Activated naive CD8-positive, alpha-beta T cell treated with anti-CD3 and anti-CD28 coated beads, Interleukin-2, amount 10 ng/mL, durations not matched to agents 7 days and 5 days (primary cell): ENCODE results near the gene FGFR3. TPM values are rescaled to one million over a fixed set of nuclear protein-coding genes. Genes with fewer than 3 reads are reported as not detected.

Experiments used
- ATAC-seq: fragments of 150-1000 bp; cut with Tn5 transposase; one replicate; pipeline ENCODE4 v1.10.0; 2021; ENCODE audit warnings: low read depth, moderate library complexity
- POLR2A ChIA-PET: fragments of 350-600 bp; sonication (Branson Sonifier 250); formaldehyde crosslinking; loops from one replicate; lab custom pipeline; 2021; ENCODE audit warnings: antibody characterized with exemption; lab: Charles Lee
- DNase-seq: peaks from one replicate; pipeline ENCODE4 v3.0.0; 2021
- H3K27ac Mint-ChIP-seq: one replicate; pipeline ENCODE4 v1.8.0; 2022; ENCODE audit warnings: mild to moderate bottlenecking, mixed read lengths
- H3K27me3 Mint-ChIP-seq: one replicate; pipeline ENCODE4 v1.8.0; 2022; ENCODE audit warnings: mild to moderate bottlenecking, moderate library complexity, mixed read lengths
- H3K36me3 Mint-ChIP-seq: one replicate; pipeline ENCODE4 v1.8.0; 2021; ENCODE audit warnings: mild to moderate bottlenecking, mixed read lengths
- H3K4me1 Mint-ChIP-seq: one replicate; pipeline ENCODE4 v1.8.0; 2021; ENCODE audit warnings: mixed read lengths
- H3K4me3 Mint-ChIP-seq: one replicate; pipeline ENCODE4 v1.8.0; 2022; ENCODE audit warnings: mild to moderate bottlenecking, moderate library complexity, mixed read lengths
- H3K9me3 Mint-ChIP-seq: one replicate; pipeline ENCODE4 v1.8.0; 2021; ENCODE audit warnings: mixed read lengths
- total RNA-seq, 2 experiments: library from RNA; stranded (reverse); gene quantifications; one replicate each; pipeline ENCODE4 v1.2.3, GENCODE V29; 2021

FGFR3 gene
- total RNA-seq, 2 experiments from 2014 or later = 0.14 TPM; not detected in 1

- no peak overlapping the region for H3K4me3 Mint-ChIP-seq
- POLR2A ChIA-PET = interaction anchor here (1.0 kb wide), 1 partner anchor 53 kb away, joined by 3 read pairs; no protein-coding TSS in a partner anchor
- DNase-seq (no peak), ATAC-seq (no peak)
- peaks cover 2% of the 10 kb centered on the region for H3K4me1 Mint-ChIP-seq
- no peaks in the 10 kb centered on the region for H3K9me3 Mint-ChIP-seq
- no peak overlapping the region for H3K27ac Mint-ChIP-seq
- no peaks in the 10 kb centered on the region for H3K27me3 Mint-ChIP-seq
- no peaks in the 10 kb centered on the region for H3K36me3 Mint-ChIP-seq
Measured at GRCh38 chr4:1751155-1751918, 41.8 kb upstream of the FGFR3 start.

GRCh38 chr4:1751919-1752283 lies 41.2 kb upstream of the FGFR3 start:
- Mint-ChIP-seq H3K27me3 (no peaks in the 10 kb centered on the region), H3K36me3 (no peaks in the 10 kb centered on the region), H3K9me3 (no peaks in the 10 kb centered on the region), H3K27ac (no peak overlapping the region), H3K4me1 (peaks cover 2% of the 10 kb centered on the region), H3K4me3 (no peak overlapping the region)
- ATAC-seq (no peak), DNase-seq (no peak)
- POLR2A ChIA-PET = interaction anchor here (1.0 kb wide), 1 partner anchor 52 kb away, joined by 3 read pairs; no protein-coding TSS in a partner anchor

DNA sequence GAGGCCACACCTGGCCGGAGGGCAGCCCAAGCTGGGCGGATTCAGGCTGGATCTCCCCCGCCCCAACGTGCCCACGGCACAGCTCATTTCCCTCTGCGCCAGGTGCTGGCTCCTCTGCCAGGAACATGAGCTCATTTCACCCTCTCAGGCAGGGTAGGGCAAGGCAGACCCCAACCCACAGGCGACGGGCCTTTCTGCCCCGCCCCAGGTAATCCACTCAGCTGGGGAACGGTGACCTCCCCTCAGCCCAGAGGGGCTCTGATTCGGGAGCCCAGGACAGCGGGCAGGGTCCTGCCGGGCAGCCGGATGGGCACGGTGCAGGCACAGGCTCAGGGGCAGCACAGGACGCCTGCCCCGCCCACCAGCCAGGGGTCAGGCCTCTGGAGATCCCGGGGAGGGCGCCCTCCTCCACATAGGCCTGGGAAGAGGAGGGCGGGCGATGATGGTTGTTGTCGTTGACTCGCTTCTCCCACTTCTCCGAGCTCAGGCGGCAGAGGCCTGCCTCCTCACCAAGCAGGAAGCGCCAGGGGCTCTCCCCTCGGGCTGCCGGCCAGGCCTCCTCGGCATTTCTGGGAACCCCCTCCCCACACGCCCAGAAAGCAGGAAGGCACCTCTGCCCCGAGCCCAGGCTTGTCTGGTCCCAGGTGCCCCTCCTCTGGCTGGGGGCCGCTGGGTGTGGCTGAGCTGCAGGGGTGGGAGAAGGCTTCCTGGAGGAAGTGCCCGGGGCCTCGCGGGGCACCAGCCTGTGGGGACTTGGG lies 40.6 kb upstream of the FGFR3 start:
- peaks cover 2% of the 10 kb centered on the region for H3K4me1 Mint-ChIP-seq
- POLR2A ChIA-PET = interaction anchor here (1.0 kb wide), 1 partner anchor 52 kb away, joined by 3 read pairs; no protein-coding TSS in a partner anchor
- H3K36me3 Mint-ChIP-seq = no peaks in the 10 kb centered on the region
- H3K4me3 Mint-ChIP-seq = no peak overlapping the region
- ATAC-seq (peak; percentile 28), DNase-seq (peak; percentile 59)
- no peaks in the 10 kb centered on the region for H3K9me3 Mint-ChIP-seq
- no peaks in the 10 kb centered on the region for H3K27me3 Mint-ChIP-seq
- H3K27ac Mint-ChIP-seq = peak overlapping the region; percentile 60

GRCh38 chr4:1753294-1753696 lies 39.8 kb upstream of the FGFR3 start:
- Mint-ChIP-seq H3K27ac (peak overlapping the region; percentile 60), H3K27me3 (no peaks in the 10 kb centered on the region), H3K9me3 (no peaks in the 10 kb centered on the region), H3K4me3 (no peak overlapping the region), H3K36me3 (no peaks in the 10 kb centered on the region), H3K4me1 (peaks cover 2% of the 10 kb centered on the region)
- POLR2A ChIA-PET = no interaction called here
- ATAC-seq (no peak), DNase-seq (no peak)

GRCh38 chr4:1753697-1754311 lies 39.3 kb upstream of the FGFR3 start:
- ATAC-seq = no peak
- no peaks in the 10 kb centered on the region for H3K27me3 Mint-ChIP-seq
- H3K36me3 Mint-ChIP-seq = no peaks in the 10 kb centered on the region
- H3K27ac Mint-ChIP-seq = no peak overlapping the region
- POLR2A ChIA-PET = interaction anchor here (1.6 kb wide), 1 partner anchor 9 kb away, joined by 3 read pairs; no protein-coding TSS in a partner anchor
- peaks cover 2% of the 10 kb centered on the region for H3K4me1 Mint-ChIP-seq
- no peaks in the 10 kb centered on the region for H3K9me3 Mint-ChIP-seq
- H3K4me3 Mint-ChIP-seq = no peak overlapping the region
- no peak for DNase-seq

DNA sequence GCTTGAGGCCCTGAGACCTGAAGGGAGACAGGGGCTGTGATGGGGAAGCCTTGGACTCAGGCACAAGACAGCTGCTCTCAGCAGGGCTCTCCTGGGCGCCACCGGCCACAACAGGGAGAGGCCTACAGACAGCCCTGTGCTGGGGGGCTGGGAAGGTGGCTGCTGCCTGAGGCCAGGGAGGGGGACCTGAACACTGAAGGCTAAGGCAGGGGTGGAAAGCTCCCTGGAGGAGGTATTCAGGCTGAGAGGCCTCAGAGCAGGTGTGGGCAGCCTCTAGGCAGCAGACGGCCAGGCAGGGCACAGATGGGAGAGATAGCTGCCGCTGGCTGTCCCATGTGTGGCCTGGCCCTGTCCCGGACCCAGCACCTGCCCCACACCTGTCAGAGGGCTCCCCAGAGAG lies 38.8 kb upstream of the FGFR3 start:
- DNase-seq = no peak
- no peak for ATAC-seq
- no peaks in the 10 kb centered on the region for H3K27me3 Mint-ChIP-seq
- POLR2A ChIA-PET = interaction anchor here (1.6 kb wide), 1 partner anchor 10 kb away, joined by 3 read pairs; no protein-coding TSS in a partner anchor
- H3K27ac Mint-ChIP-seq = no peak overlapping the region
- H3K9me3 Mint-ChIP-seq = no peaks in the 10 kb centered on the region
- no peak overlapping the region for H3K4me3 Mint-ChIP-seq
- H3K4me1 Mint-ChIP-seq = peaks cover 2% of the 10 kb centered on the region
- H3K36me3 Mint-ChIP-seq = no peaks in the 10 kb centered on the region

GRCh38 chr4:1755297-1755696 lies 37.8 kb upstream of the FGFR3 start:
- Mint-ChIP-seq H3K27me3 (no peaks in the 10 kb centered on the region), H3K36me3 (no peaks in the 10 kb centered on the region), H3K9me3 (no peaks in the 10 kb centered on the region), H3K27ac (no peak overlapping the region), H3K4me1 (peaks cover 3% of the 10 kb centered on the region), H3K4me3 (no peak overlapping the region)
- POLR2A ChIA-PET = interaction anchor here (1.6 kb wide), 1 partner anchor 11 kb away, joined by 3 read pairs; no protein-coding TSS in a partner anchor
- DNase-seq (no peak), ATAC-seq (no peak)

DNA sequence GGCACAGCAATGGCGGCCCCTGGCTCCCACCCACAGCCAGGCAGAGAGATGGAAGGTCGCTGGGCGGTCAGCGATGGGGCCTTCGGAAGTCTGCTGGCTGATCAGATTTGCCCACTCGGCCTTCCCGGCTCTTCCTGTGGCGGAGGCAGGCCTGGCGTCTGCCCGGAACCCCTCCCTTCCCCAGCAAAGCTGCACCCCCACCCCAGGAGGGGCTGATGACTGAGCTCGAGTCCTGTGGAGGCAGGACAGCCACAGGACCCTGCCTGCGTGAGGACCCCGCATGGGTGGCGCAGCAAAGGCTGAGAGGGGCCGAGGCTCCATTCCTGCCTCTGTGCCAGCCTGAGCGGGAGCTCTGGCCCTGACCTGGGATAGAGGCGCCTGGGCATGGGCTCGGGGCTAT lies 37.0 kb upstream of the FGFR3 start:
- POLR2A ChIA-PET = no interaction called here
- no peak for ATAC-seq
- Mint-ChIP-seq H3K4me1 (peaks cover 3% of the 10 kb centered on the region), H3K4me3 (no peak overlapping the region), H3K27ac (no peak overlapping the region), H3K36me3 (no peaks in the 10 kb centered on the region), H3K9me3 (no peaks in the 10 kb centered on the region), H3K27me3 (no peaks in the 10 kb centered on the region)
- no peak for DNase-seq

GRCh38 chr4:1756893-1757779 lies 36.0 kb upstream of the FGFR3 start:
- no peak overlapping the region for H3K27ac Mint-ChIP-seq
- POLR2A ChIA-PET = no interaction called here
- no peaks in the 10 kb centered on the region for H3K36me3 Mint-ChIP-seq
- DNase-seq = no peak
- H3K4me3 Mint-ChIP-seq = no peak overlapping the region
- no peaks in the 10 kb centered on the region for H3K9me3 Mint-ChIP-seq
- peaks cover 3% of the 10 kb centered on the region for H3K4me1 Mint-ChIP-seq
- H3K27me3 Mint-ChIP-seq = no peaks in the 10 kb centered on the region
- ATAC-seq = no peak

DNA sequence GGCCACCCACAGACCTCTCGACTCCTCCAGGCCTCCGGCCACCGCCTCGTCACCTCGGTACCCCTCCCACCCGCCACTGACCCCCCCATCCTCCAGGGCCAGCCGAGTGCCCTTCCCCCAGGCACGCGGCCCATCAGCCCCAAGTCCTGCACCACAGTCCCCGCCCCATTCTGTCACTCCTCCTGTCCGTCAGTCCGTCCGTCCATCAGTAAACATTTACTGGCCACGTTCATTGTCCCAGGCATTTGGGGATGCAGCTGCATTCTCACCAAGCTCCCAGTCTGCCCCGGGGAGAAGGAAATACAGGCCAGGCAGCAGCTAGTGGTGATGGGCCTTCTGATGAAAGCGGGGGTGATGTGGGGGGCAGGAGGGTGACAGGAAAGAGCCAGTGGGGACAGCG lies 35.3 kb upstream of the FGFR3 start:
- DNase-seq (no peak), ATAC-seq (no peak)
- no peaks in the 10 kb centered on the region for H3K27me3 Mint-ChIP-seq
- POLR2A ChIA-PET = no interaction called here
- no peak overlapping the region for H3K27ac Mint-ChIP-seq
- H3K9me3 Mint-ChIP-seq = no peaks in the 10 kb centered on the region
- H3K4me1 Mint-ChIP-seq = peaks cover 3% of the 10 kb centered on the region
- H3K36me3 Mint-ChIP-seq = no peaks in the 10 kb centered on the region
- H3K4me3 Mint-ChIP-seq = no peak overlapping the region

GRCh38 chr4:1758306-1759121 lies 34.6 kb upstream of the FGFR3 start:
- Mint-ChIP-seq H3K4me3 (no peak overlapping the region), H3K27me3 (peaks cover 2% of the 10 kb centered on the region), H3K27ac (no peak overlapping the region), H3K9me3 (no peaks in the 10 kb centered on the region), H3K36me3 (no peaks in the 10 kb centered on the region), H3K4me1 (peaks cover 1% of the 10 kb centered on the region)
- no peak for ATAC-seq
- POLR2A ChIA-PET = no interaction called here
- no peak for DNase-seq

DNA sequence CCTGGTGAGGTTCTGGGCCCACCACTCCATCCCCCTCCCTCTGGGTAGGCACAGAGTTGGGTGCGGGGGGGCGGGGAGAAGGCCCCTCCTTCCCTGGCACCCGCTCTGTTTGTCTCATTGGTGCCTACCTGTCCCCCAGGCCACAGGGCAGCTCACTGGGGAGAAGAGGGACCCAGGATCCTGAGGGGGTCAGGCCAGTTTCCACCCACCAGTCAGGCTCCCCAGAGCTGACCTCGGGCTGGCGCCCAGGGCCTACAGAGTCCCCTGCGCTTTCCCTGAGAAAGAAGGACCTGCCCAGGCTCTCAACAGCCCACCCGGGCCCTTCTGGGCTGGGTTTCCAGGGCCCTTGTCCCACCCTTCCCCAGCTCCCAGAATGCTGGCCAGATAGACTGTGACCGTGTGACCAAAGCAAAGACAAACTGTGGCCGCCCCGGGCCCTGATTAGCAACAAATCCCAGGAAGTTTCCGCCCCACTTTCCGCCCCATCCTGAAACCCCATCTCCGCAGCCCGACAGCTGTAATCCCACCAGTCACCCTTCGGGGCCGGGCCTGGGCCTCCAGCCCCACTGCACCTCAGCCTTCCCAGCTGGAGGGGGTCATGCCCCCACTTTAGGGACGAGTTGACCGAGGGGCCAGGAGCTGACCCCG lies 33.8 kb upstream of the FGFR3 start:
- Mint-ChIP-seq H3K27ac (no peak overlapping the region), H3K36me3 (no peaks in the 10 kb centered on the region), H3K4me1 (peaks cover 1% of the 10 kb centered on the region), H3K9me3 (no peaks in the 10 kb centered on the region), H3K27me3 (peaks cover 8% of the 10 kb centered on the region), H3K4me3 (no peak overlapping the region)
- DNase-seq (no peak), ATAC-seq (no peak)
- POLR2A ChIA-PET = no interaction called here
